T-helper 22 cell (primary cell): ENCODE data around the gene CLCF1.

ENCODE experiments used
- DNase-seq: peaks from one replicate; pipeline ENCODE4 v3.0.0-alpha.2; 2020; ENCODE audit warnings: low read depth

Gene CLCF1

GRCh38 chr11:67374571-67375281, 1.3 kb upstream of the CLCF1 start:
- DNase-seq: no peak

DNA sequence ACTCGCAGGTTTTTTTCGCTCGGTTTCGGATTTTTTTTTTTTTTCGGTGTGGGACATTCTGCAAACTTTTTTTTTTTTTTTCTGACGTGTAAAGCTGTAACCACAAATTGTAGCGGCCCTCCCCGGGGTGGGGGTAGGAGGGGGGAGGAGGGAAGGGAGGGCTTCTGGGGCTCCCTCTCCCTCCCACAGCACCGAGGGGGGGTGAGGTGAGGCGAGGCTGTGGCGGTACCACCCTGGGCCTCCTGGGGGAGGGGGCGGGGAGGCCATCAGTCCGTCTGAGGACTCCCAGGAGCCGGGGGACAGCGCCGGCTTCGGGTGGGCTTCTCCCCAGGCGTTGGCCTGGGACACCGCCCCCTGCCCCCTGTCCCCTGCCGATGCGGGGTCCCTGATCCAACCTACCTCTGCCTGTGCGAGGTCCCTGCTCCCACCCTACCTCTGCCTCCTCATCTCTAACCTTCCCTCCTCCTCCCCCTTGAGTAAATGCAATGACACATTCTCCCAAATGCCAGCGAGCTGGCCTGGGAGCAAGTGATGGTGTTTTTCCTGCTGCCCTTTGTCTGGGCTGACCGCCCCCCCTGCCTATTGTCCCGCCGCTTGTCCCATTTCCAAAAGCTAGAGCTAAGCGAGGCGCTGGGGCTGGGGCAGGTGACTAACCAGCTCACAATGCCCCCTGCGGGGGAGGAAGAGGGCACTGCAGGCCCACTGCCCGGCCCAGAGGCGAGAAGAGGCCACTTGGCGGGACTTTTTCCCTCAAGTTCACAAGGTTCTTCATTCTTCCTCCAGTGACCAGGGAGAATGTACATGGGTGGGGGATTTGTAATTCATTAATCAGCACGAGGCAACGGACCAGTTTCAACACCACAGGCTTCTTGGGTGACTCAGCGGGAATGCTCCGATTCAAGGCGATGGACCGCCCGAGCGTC, 511 bp upstream of the CLCF1 start:
- peak; percentile 91 for DNase-seq

DNA sequence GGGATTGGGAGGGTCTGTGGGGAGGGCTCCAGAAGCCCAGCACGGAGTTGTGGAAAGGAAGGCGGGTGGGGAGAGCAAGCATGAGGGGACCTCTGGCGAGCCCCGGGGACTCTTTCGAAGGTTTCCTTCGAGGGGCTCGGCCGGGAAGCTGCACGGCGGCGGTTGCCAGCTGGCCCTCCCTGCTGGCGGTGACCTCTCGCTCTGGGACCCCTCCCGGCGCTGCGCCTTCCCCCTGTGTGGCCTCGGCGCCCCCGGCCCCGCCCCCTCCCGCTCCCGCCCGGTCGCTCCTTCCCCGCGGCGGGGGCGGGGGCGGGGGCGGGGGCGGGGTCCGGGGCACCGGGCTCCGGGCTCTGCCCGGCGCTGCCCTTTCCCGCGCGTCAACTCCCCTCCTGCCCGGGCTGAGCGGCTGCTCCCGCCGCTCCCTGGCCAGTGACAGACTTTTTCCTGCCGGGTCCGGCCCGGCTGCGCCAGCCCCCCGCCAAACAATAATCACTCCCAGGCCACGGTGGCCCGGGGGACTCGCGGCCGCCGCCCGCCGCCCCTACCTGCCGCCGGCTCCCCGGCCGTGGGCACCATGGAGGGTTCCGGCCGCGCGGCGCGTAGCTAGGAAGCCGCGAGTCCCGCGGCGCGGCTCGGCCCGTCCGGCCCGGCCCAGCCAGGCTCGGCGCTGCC, 941 bp downstream of the CLCF1 start:
- DNase-seq: no peak

GRCh38 chr11:67371911-67372320, 1.5 kb downstream of the CLCF1 start:
- DNase-seq: no peak

DNA sequence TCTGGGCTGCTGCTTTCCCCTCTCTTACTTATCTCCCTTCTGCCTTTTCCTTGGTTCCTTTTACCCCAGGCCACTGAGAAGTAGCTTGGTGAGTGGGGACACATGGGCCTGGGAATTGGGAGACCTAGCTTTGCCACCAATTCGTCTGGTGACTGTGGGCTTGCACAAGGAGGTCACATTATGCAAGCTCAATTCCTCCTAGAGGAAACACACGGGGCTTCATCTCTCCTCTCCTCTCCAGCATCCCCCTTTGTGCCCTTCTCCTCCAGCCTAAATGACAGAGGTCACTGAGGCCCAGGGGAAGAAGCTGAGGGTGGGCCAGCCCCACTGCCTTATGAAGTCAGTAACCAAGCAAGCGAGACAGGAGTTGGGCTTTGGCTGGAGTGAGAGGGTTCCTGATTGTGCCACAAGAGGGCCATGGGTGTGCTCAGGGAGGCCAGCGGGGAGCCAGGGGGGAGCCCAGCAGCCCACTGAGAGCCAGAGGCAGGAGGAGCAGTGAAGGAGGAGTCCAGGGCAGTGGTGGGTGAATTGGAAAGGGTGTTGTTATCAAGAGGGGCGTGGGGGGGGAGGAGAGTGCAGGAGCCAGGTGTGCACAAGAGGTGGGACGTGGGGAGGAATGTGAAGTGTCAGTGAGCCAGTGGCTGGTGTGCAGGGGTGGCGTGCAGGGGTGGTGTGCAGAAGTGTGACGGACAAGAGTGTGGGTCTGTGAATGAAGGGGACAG, 2.0 kb downstream of the CLCF1 start:
- no peak for DNase-seq

DNA sequence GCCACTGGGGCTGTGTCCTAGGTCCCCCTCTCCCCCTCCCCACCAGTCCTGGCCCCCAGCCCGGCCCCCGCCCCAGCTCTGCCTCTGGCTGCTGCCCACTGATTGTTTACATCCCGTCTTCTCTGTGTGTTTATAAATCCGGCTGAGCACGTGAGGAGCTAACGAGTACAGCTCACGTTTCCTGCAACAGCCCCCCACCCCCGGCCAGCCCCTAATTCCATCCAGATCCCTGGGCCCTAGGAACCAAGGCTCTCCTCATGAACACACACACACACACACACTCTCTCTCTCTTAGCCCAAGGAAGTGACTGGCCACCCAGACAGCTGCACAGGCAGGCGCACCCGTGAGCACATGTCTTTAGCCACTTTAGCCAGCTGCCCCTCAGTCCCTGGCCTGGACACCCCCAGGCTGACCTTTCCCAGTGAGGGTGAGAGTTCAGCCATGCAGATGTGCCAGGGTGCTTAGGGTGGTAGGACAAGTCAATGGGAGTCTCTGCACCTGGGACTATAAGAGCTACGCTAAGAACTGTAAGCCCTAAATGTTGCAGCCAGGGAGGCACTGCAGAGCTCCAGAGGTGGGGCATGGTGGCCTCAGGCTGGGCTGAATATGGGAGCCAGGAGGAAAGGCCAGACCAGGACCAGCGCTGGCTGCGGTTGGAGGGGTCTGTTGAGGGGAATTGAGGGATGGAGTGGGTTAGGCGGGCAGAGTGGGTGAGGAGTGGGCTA, 2.9 kb downstream of the CLCF1 start:
- DNase-seq: no peak

- no peak for DNase-seq
These were observed 3.6 kb downstream of the CLCF1 start for GRCh38 chr11:67369801-67370284.

GRCh38 chr11:67369275-67369674, 4.1 kb downstream of the CLCF1 start:
- DNase-seq: no peak

- no peak for DNase-seq
These were observed 4.8 kb downstream of the CLCF1 start for GRCh38 chr11:67368621-67369020.

- no peak for DNase-seq
These were observed 5.6 kb downstream of the CLCF1 start for GRCh38 chr11:67367761-67368227.

- no peak for DNase-seq
These were observed 6.2 kb downstream of the CLCF1 start for GRCh38 chr11:67366961-67367760.

DNA sequence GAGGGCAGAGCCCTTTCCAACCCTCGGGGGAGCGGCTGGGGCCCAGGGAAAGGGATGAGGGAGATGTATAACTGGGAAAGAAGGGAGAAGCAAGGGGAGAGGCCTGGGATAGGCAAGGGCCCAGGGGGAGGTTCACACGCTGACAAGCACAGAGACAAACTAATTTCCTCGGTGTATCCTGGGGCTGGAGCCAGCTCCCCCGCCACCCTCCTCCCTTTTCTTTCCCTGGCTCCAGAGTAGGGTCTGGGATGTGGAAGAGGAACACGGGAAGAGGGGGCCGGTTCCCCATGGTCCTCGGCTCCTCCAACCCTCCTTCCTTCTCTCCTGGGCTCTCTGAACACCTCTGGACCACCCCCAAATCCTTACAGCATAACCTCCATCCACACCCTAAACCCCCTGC, 6.9 kb downstream of the CLCF1 start:
- no peak for DNase-seq

- no peak for DNase-seq
These were observed 7.5 kb downstream of the CLCF1 start for GRCh38 chr11:67365736-67366444.

DNA sequence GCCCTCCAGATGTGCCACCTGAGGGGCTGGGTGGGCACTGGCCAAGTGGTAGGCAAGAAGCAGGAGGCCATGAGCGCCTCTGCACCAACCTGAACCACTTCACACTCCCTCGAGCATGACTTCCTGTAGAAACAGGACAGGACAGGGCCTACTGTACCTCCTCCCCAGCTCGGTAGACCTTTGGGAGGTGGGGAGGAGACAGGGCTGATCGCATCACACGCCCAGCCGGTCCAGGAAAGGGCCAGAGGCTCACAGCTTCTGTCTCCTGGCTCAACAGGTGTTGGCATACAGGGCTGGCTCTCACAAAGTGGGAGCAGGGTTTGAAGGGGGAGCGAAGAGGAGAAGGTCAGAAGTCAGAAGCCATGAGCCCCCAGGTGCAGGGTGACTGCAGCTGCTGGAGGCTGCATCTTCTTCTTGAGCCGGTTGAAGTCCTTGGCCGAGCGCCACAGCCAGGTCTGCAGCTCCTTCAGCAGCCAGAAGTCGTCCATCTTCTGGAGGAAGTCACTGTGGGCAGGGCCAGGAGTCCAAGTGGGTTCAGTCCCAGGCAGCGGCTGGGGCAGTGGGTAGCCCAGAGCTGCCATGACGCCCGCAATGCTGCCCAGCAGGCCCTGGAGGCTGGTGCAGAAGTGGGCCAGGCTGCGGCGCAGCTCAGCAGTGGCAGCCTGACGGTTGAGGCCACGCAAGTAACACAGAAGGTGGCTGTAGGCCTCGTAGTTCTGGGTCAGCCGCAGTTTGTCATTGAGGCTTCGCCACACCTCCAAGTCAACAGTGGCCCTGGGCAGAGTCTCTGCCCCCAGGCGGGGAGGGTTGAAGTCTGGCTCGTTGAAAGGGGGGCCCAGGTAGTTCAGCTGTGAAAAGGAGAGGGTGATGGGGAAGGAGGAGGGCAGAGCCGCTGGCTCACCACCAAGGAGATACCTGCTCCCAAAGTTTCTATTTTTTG, 8.3 kb downstream of the CLCF1 start:
- no peak for DNase-seq

- DNase-seq: no peak
These were observed 9.2 kb downstream of the CLCF1 start for GRCh38 chr11:67364169-67364568.

- no peak for DNase-seq
These were observed 15.3 kb downstream of the CLCF1 start for GRCh38 chr11:67357831-67358670.

DNA sequence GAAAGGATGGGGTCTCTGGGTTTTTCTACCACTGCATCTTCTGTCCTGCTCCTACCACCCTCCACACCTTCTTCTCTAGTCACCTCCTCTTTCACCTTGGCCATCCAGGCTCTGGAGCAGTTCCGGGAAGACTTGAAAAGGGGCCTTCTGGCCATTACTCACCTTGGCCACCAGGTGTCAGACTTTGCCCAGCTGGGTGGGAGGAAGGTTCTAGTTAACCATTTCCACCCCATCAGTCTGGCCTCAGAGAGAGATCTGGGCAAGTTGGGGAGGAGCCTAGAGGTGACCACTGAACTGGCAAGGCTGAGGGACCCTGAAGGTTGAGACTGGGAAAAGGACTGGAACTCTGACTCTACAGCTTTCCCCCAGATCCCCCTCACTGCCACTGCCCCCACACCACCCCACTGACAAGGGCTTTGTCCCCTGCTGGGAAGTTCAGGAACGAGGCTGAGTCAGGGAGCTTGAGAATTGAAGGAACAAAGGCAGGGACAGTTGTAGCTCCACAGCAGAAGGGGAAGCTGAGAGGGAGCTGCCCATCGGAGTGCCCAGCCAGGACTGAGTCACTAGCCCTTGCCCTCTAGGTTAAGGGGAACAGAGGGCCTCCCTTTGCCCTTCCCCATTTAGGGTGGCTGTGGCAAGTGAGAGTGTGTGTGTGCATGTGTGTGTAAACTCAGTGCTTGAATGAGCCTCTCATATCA, 16.4 kb downstream of the CLCF1 start:
- no peak for DNase-seq
